ENCODE results near the gene GFER.

GFER gene

GRCh38 chr16:2015117-2015946 lies 31.3 kb downstream of the GFER start:
- DNase-seq (ENCODE audit: low read depth, low spot score): no peak

GRCh38 chr16:2015947-2016208 lies 31.9 kb downstream of the GFER start:
- H3K4me3 ChIP-seq (ENCODE audit: low read length): no peak overlapping the region
- DNase-seq (ENCODE audit: low read depth, low spot score): no peak

More at GRCh38 chr16:2015117-2015946, 31.3 kb downstream of the GFER start:
- H3K4me3 ChIP-seq (ENCODE audit: low read length): no peak overlapping the region

- no peak for DNase-seq (ENCODE audit: low read depth, low spot score)
- no peak overlapping the region for H3K4me3 ChIP-seq (ENCODE audit: low read length)
Measured at GRCh38 chr16:2016407-2016922, 32.5 kb downstream of the GFER start.

- no peak for DNase-seq (ENCODE audit: low read depth, low spot score)
- no peak within 1 kb of the TSS for H3K4me3 ChIP-seq (ENCODE audit: low read length)
Measured at GRCh38 chr16:2019518-2019920, 35.5 kb downstream of the GFER start, which contains the start of gene NPW. Gene NPW, plus strand, starts transcription at chr16:2019785.

GRCh38 chr16:2019921-2020831 lies 36.2 kb downstream of the GFER start:
- H3K4me3 ChIP-seq (ENCODE audit: low read length): no peak overlapping the region
- DNase-seq (ENCODE audit: low read depth, low spot score): no peak

- peak overlapping the region; percentile 50 for H3K4me3 ChIP-seq (ENCODE audit: low read length)
- DNase-seq (ENCODE audit: low read depth, low spot score): peak; percentile 33
Measured at GRCh38 chr16:2022723-2023091, 38.7 kb downstream of the GFER start.

- peak overlapping the region; percentile 50 for H3K4me3 ChIP-seq (ENCODE audit: low read length)
- peak; percentile 82 for DNase-seq (ENCODE audit: low read depth, low spot score)
Measured at GRCh38 chr16:2023092-2024031, 39.4 kb downstream of the GFER start.

- no peak overlapping the region for H3K4me3 ChIP-seq (ENCODE audit: low read length)
- DNase-seq (ENCODE audit: low read depth, low spot score): no peak
Measured at GRCh38 chr16:2024032-2024420, 40.0 kb downstream of the GFER start.

- no peak for DNase-seq (ENCODE audit: low read depth, low spot score)
- no peak overlapping the region for H3K4me3 ChIP-seq (ENCODE audit: low read length)
Measured at GRCh38 chr16:2025251-2025650, 41.3 kb downstream of the GFER start.

GRCh38 chr16:2025878-2026460 lies 42.0 kb downstream of the GFER start:
- H3K4me3 ChIP-seq (ENCODE audit: low read length): no peak overlapping the region
- DNase-seq (ENCODE audit: low read depth, low spot score): no peak

GRCh38 chr16:2026461-2027023 lies 42.5 kb downstream of the GFER start, which contains the start of gene NHERF2:
Gene NHERF2, plus strand, starts transcription at chr16:2026902. Its CDS starts 104 bp downstream, at chr16:2027006.
- DNase-seq (ENCODE audit: low read depth, low spot score): no peak
- peak within 1 kb of the TSS; percentile 24; the same call in 1 of the 2 replicates for H3K4me3 ChIP-seq (ENCODE audit: low read length)

GRCh38 chr16:2027024-2028010 lies 43.3 kb downstream of the GFER start:
- H3K4me3 ChIP-seq (ENCODE audit: low read length): peak overlapping the region; percentile 24; the same call in 1 of the 2 replicates
- DNase-seq (ENCODE audit: low read depth, low spot score): no peak

GRCh38 chr16:2028146-2028545 lies 44.2 kb downstream of the GFER start:
- no peak for DNase-seq (ENCODE audit: low read depth, low spot score)
- H3K4me3 ChIP-seq (ENCODE audit: low read length): no peak overlapping the region

GRCh38 chr16:2028620-2029220 lies 44.7 kb downstream of the GFER start:
- DNase-seq (ENCODE audit: low read depth, low spot score): no peak
- no peak overlapping the region for H3K4me3 ChIP-seq (ENCODE audit: low read length)

- H3K4me3 ChIP-seq (ENCODE audit: low read length): no peak overlapping the region
- no peak for DNase-seq (ENCODE audit: low read depth, low spot score)
Measured at GRCh38 chr16:2029350-2029749, 45.4 kb downstream of the GFER start.

GRCh38 chr16:2030036-2030435 lies 46.0 kb downstream of the GFER start:
- DNase-seq (ENCODE audit: low read depth, low spot score): no peak
- no peak overlapping the region for H3K4me3 ChIP-seq (ENCODE audit: low read length)

- H3K4me3 ChIP-seq (ENCODE audit: low read length): no peak overlapping the region
- DNase-seq (ENCODE audit: low read depth, low spot score): no peak
Measured at GRCh38 chr16:2031081-2031577, 47.1 kb downstream of the GFER start.

All from Jurkat, Clone E6-1 (cell line).